ENCODE data around the gene NDST4.

GRCh38 chr4:115158296-115158695 is 44.9 kb upstream of the NDST4 start:
- TF ChIP-seq, protein P1, sequence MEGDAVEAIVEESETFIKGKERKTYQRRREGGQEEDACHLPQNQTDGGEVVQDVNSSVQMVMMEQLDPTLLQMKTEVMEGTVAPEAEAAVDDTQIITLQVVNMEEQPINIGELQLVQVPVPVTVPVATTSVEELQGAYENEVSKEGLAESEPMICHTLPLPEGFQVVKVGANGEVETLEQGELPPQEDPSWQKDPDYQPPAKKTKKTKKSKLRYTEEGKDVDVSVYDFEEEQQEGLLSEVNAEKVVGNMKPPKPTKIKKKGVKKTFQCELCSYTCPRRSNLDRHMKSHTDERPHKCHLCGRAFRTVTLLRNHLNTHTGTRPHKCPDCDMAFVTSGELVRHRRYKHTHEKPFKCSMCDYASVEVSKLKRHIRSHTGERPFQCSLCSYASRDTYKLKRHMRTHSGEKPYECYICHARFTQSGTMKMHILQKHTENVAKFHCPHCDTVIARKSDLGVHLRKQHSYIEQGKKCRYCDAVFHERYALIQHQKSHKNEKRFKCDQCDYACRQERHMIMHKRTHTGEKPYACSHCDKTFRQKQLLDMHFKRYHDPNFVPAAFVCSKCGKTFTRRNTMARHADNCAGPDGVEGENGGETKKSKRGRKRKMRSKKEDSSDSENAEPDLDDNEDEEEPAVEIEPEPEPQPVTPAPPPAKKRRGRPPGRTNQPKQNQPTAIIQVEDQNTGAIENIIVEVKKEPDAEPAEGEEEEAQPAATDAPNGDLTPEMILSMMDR (IDR thresholded peaks at IDR 0.05; ENCODE audit: low read depth, low read length), result no peak
- TF ChIP-seq EZH2phosphoT487 (IDR thresholded peaks at IDR 0.05; ENCODE audit: low read depth), result no peak
